HepG2 (cell line): Measurements from ENCODE around the gene NAGS. TPM values are rescaled to one million over a fixed set of nuclear protein-coding genes. Genes with fewer than 3 reads are reported as not detected.

Source experiments
- ATF3 ChIP-seq: sonication (generic); formaldehyde crosslinking; IDR thresholded peaks from 2 replicates; pipeline ENCODE4 v1.4.0; 2020; ENCODE audit warnings: missing genetic modification reagents
- CENPT ChIP-seq: sonication (generic); formaldehyde crosslinking; IDR thresholded peaks from 2 replicates; pipeline ENCODE4 v1.8.0; 2022; ENCODE audit warnings: low read depth, mild to moderate bottlenecking, moderate library complexity, missing genetic modification reagents
- GFI1 ChIP-seq: sonication (generic); formaldehyde crosslinking; IDR thresholded peaks from 2 replicates; pipeline ENCODE4 v1.5.0; 2020; ENCODE audit warnings: missing genetic modification reagents, mild to moderate bottlenecking, borderline replicate concordance
- HBP1 ChIP-seq: IDR thresholded peaks from 2 replicates; pipeline ENCODE4 v1.6.1; 2016; ENCODE audit warnings: low read depth, control low read depth
- HDAC6 ChIP-seq: fragments of 200-600 bp; sonication (generic); IDR thresholded peaks from 2 replicates; pipeline ENCODE4 v1.7.0; 2017; ENCODE audit warnings: mild to moderate bottlenecking, antibody characterized with exemption, low read length, low read depth
- NFIC ChIP-seq: IDR thresholded peaks from 2 replicates; pipeline ENCODE4 v1.6.1; 2012; ENCODE audit warnings: mild to moderate bottlenecking, low read length, inconsistent platforms
- RFXAP ChIP-seq: sonication (generic); formaldehyde crosslinking; IDR thresholded peaks from 2 replicates; pipeline ENCODE4 v1.4.0; 2020; ENCODE audit warnings: missing genetic modification reagents, borderline replicate concordance
- SRY ChIP-seq: sonication (generic); formaldehyde crosslinking; IDR thresholded peaks from 2 replicates; pipeline ENCODE4 v1.8.0; 2022; ENCODE audit warnings: mild to moderate bottlenecking, missing genetic modification reagents
- TOPORS ChIP-seq: sonication (generic); formaldehyde crosslinking; IDR thresholded peaks from 2 replicates; pipeline ENCODE4 v1.8.0; 2023; ENCODE audit warnings: mild to moderate bottlenecking, missing genetic modification reagents
- U2AF1 ChIP-seq: fragments of 200-400 bp; formaldehyde crosslinking; optimal IDR thresholded peaks from 2 replicates; pipeline ENCODE3; 2017; ENCODE audit warnings: mild to moderate bottlenecking, low read depth, low read length
- ZBTB21 ChIP-seq: sonication (generic); formaldehyde crosslinking; IDR thresholded peaks from 2 replicates; pipeline ENCODE4 v1.4.0; 2020; ENCODE audit warnings: missing genetic modification reagents
- ZBTB46 ChIP-seq: sonication (generic); formaldehyde crosslinking; IDR thresholded peaks from 2 replicates; pipeline ENCODE4 v1.4.0; 2020; ENCODE audit warnings: mild to moderate bottlenecking, missing genetic modification reagents, borderline replicate concordance
- ZNF572 ChIP-seq: sonication (generic); formaldehyde crosslinking; IDR thresholded peaks from 2 replicates; pipeline ENCODE4 v1.5.1; 2020; ENCODE audit warnings: mild to moderate bottlenecking, missing genetic modification reagents
- ZNF672 ChIP-seq: sonication (generic); formaldehyde crosslinking; IDR thresholded peaks from 2 replicates; pipeline ENCODE4 v1.8.1; 2022; ENCODE audit warnings: missing genetic modification reagents
- ZNF850 ChIP-seq: sonication (generic); formaldehyde crosslinking; conservative IDR thresholded peaks from 2 replicates; pipeline ENCODE4 v1.9.0; 2021; ENCODE audit warnings: mild to moderate bottlenecking, missing genetic modification reagents
- ZSCAN20 ChIP-seq: sonication (generic); formaldehyde crosslinking; IDR thresholded peaks from 2 replicates; pipeline ENCODE4 v1.4.0; 2020; ENCODE audit warnings: missing genetic modification reagents, mild to moderate bottlenecking, borderline replicate concordance
- ZSCAN21 ChIP-seq: sonication (generic); formaldehyde crosslinking; IDR thresholded peaks from 2 replicates; pipeline ENCODE4 v1.8.0; 2022; ENCODE audit warnings: mild to moderate bottlenecking, missing genetic modification reagents, moderate library complexity, borderline replicate concordance
- polyA plus RNA-seq, 8 experiments: library from polyadenylated mRNA; depleted of rRNA in 3 of 8; stranded (reverse) in 7 of 8; unstranded in 1 of 8; fragments of >200 nt; fragmentation: Illumina TruSeq in 4 of 8; extraction: Trizol in 4 of 8; gene quantifications; 2 replicates each; pipeline versions ENCODE4 v1.2.1 to v1.2.3, GENCODE V29; 2011 to 2016; ENCODE audit warnings: low read depth in 4 of 8, missing spikeins in 1 of 8, mixed read lengths in 1 of 8; ENCODE audit not compliant: insufficient read depth in 1 of 8
- total RNA-seq, 5 experiments: library from RNA; depleted of rRNA; stranded (reverse); fragments of >200 nt; fragmentation: Illumina TruSeq; extraction: Trizol; gene quantifications; 2 replicates each; pipeline ENCODE4 v1.2.3, GENCODE V29; 2016; ENCODE audit warnings: low read depth in 1 of 5
- TF ChIP-seq, protein P1 (sequence below), 2 experiments: sonication (generic) in 1 of 2; formaldehyde crosslinking in 1 of 2; IDR thresholded peaks; 2 replicates each; pipeline versions ENCODE4 v1.4.0 to v1.6.1; 2018 to 2020; ENCODE audit warnings: missing genetic modification reagents in 2 of 2, borderline replicate concordance in 1 of 2, low read depth in 1 of 2, mild to moderate bottlenecking in 1 of 2, missing biosample characterization in 1 of 2
- TF ChIP-seq, protein P2 (sequence below): sonication (generic); formaldehyde crosslinking; IDR thresholded peaks from 2 replicates; pipeline ENCODE4 v1.8.0; 2022; ENCODE audit warnings: mild to moderate bottlenecking, missing genetic modification reagents
- TF ChIP-seq, protein P3 (sequence below): sonication (generic); formaldehyde crosslinking; IDR thresholded peaks from 2 replicates; pipeline ENCODE4 v1.4.0; 2020; ENCODE audit warnings: missing genetic modification reagents

The NAGS gene
- total and polyA plus RNA-seq, 2 of the 13 experiments (the other 11 are each of a cell fraction or from before 2014, with no cell fraction given) = 4.3 to 5.1 TPM

- TF ChIP-seq, protein P1, sequence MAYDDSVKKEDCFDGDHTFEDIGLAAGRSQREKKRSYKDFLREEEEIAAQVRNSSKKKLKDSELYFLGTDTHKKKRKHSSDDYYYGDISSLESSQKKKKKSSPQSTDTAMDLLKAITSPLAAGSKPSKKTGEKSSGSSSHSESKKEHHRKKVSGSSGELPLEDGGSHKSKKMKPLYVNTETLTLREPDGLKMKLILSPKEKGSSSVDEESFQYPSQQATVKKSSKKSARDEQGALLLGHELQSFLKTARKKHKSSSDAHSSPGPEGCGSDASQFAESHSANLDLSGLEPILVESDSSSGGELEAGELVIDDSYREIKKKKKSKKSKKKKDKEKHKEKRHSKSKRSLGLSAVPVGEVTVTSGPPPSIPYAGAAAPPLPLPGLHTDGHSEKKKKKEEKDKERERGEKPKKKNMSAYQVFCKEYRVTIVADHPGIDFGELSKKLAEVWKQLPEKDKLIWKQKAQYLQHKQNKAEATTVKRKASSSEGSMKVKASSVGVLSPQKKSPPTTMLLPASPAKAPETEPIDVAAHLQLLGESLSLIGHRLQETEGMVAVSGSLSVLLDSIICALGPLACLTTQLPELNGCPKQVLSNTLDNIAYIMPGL (CRISPR knock-in tag; IDR thresholded peaks at IDR 0.05; ENCODE audit: borderline replicate concordance in 1 of 2, low read depth in 1 of 2) = peak; percentile 76 to 78; a peak in 3 of 4 replicates
- no peak for TF ChIP-seq RFXAP (CRISPR knock-in tag)
- TF ChIP-seq TOPORS (CRISPR knock-in tag) = no peak
- no peak for TF ChIP-seq NFIC
- no peak for TF ChIP-seq ZSCAN20 (CRISPR knock-in tag)
- no peak for TF ChIP-seq ZNF672 (CRISPR knock-in tag)
- TF ChIP-seq ZNF572 (CRISPR knock-in tag) = no peak
- peak; percentile 50; the same call in 1 of the 2 replicates for TF ChIP-seq SRY (CRISPR knock-in tag)
- no peak for TF ChIP-seq U2AF1
- TF ChIP-seq GFI1 (CRISPR knock-in tag) = no peak
- TF ChIP-seq ATF3 (CRISPR knock-in tag) = no peak
- no peak for TF ChIP-seq ZBTB21
- TF ChIP-seq HBP1 (CRISPR knock-in tag) = no peak
- TF ChIP-seq ZNF850 (CRISPR knock-in tag) = no peak
- no peak for TF ChIP-seq HDAC6
- TF ChIP-seq, protein P2, sequence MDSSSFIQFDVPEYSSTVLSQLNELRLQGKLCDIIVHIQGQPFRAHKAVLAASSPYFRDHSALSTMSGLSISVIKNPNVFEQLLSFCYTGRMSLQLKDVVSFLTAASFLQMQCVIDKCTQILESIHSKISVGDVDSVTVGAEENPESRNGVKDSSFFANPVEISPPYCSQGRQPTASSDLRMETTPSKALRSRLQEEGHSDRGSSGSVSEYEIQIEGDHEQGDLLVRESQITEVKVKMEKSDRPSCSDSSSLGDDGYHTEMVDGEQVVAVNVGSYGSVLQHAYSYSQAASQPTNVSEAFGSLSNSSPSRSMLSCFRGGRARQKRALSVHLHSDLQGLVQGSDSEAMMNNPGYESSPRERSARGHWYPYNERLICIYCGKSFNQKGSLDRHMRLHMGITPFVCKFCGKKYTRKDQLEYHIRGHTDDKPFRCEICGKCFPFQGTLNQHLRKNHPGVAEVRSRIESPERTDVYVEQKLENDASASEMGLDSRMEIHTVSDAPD (CRISPR knock-in tag) = no peak
- peak; percentile 44; the same call in 1 of the 2 replicates for TF ChIP-seq ZSCAN21 (CRISPR knock-in tag)
- no peak for TF ChIP-seq ZBTB46 (CRISPR knock-in tag)
- TF ChIP-seq CENPT = no peak
- TF ChIP-seq, protein P3, sequence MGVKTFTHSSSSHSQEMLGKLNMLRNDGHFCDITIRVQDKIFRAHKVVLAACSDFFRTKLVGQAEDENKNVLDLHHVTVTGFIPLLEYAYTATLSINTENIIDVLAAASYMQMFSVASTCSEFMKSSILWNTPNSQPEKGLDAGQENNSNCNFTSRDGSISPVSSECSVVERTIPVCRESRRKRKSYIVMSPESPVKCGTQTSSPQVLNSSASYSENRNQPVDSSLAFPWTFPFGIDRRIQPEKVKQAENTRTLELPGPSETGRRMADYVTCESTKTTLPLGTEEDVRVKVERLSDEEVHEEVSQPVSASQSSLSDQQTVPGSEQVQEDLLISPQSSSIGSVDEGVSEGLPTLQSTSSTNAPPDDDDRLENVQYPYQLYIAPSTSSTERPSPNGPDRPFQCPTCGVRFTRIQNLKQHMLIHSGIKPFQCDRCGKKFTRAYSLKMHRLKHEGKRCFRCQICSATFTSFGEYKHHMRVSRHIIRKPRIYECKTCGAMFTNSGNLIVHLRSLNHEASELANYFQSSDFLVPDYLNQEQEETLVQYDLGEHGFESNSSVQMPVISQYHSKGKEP (CRISPR knock-in tag) = no peak
These were observed 9.9 kb upstream of the NAGS start (continued) for GRCh38 chr17:43994272-43995149.
